ENCODE measurements around the gene NMT1. TPM values are rescaled to one million over a fixed set of nuclear protein-coding genes. Genes with fewer than 3 reads are reported as not detected.

The NMT1 gene
- total RNA-seq, 4 donors from 2014 or later = 58.5 to 79.3 (median 65.1) TPM

DNA sequence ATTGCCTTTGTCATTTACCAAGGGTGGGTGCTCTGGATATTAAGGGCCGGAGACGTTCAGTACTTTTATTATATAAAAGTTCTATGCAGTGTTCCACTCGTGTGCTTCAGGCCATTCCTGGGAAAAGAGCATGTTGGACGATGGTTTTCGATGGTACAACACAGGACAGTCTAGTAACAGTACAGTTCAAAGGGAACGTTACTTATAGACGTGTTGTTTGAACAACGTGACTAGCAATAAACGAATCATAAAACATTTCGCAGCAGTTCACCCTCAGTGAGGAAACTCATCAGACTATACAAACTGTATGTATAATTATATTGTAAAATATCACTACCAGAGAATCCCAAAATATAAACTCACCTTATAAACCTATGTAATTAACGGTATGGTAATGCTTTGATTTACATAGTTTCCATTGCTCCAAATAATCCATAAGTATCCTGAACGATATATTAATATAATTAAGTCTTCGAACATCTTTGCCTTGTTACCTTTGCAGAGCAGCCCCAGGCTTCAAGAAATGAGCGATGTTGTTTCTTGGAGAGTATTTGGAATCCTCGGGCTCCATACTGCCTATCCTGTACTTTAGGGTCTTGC lies 589 bp downstream of the NMT1 start:
- peaks cover 43 to 68% (median 64%) of the 10 kb centered on the region in 4 donors for H3K4me1 ChIP-seq

DNA sequence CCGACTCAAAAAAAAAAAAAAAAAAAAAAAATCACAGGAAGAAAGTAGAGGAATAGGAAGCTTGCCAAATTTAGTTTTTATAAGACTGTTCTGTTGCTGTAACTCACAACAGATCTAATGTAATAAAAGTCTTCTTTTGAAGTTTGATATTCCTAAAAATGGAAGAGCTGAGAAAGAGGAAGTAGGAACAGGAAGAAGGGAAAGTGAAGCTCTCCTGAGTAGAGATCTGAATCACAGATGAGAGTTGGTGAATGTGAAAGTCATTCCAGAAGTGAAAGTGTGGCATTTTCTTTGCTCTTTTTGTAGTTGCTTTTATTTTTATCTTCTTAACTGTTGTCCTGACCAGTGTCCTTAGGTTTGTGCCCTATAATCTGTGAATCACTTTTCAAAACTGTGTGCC lies 2.1 kb downstream of the NMT1 start:
- TF ChIP-seq EP300 (IDR thresholded peaks at IDR 0.05) (no peak), POLR2A (IDR thresholded peaks at IDR 0.05; ENCODE audit: low read depth) (no peak)
- no peak overlapping the region for H3K4me3 ChIP-seq
- H3K27me3 ChIP-seq = no peaks in the 10 kb centered on the region
- intact Hi-C loops (cut with DNase I) = no loop called here
- no peaks in the 10 kb centered on the region for H3K9me3 ChIP-seq
- peak overlapping the region in 1 of 4 donors; percentile 33 for H3K27ac ChIP-seq (replicated peaks in 1 of 4)
- 81% methylated on average over 1 of the region's 1 CpG for WGBS
- H3K4me1 ChIP-seq = peaks cover 46 to 80% (median 72%) of the 10 kb centered on the region in 4 donors
- peaks cover 0 to 6% (median 3%) of the 10 kb centered on the region in 4 donors for H3K36me3 ChIP-seq
- no peak for DNase-seq (ENCODE audit: extremely low spot score)

More for the DNA sequence above, 589 bp downstream of the NMT1 start:
- no peak for DNase-seq (ENCODE audit: extremely low spot score)
- Histone ChIP-seq H3K36me3 (peaks cover 0 to 6% (median 0%) of the 10 kb centered on the region in 4 donors), H3K27ac (replicated peaks in 1 of 4) (peak overlapping the region; percentile 84 to 95 (median 86)), H3K4me3 (peak overlapping the region; percentile 65 to 89 (median 76)), H3K9me3 (no peaks in the 10 kb centered on the region), H3K27me3 (no peaks in the 10 kb centered on the region)
- no peak for TF ChIP-seq EP300 (IDR thresholded peaks at IDR 0.05)
- TF ChIP-seq POLR2A (IDR thresholded peaks at IDR 0.05; ENCODE audit: low read depth) = no peak
- TF ChIP-seq, protein P1, sequence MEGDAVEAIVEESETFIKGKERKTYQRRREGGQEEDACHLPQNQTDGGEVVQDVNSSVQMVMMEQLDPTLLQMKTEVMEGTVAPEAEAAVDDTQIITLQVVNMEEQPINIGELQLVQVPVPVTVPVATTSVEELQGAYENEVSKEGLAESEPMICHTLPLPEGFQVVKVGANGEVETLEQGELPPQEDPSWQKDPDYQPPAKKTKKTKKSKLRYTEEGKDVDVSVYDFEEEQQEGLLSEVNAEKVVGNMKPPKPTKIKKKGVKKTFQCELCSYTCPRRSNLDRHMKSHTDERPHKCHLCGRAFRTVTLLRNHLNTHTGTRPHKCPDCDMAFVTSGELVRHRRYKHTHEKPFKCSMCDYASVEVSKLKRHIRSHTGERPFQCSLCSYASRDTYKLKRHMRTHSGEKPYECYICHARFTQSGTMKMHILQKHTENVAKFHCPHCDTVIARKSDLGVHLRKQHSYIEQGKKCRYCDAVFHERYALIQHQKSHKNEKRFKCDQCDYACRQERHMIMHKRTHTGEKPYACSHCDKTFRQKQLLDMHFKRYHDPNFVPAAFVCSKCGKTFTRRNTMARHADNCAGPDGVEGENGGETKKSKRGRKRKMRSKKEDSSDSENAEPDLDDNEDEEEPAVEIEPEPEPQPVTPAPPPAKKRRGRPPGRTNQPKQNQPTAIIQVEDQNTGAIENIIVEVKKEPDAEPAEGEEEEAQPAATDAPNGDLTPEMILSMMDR (IDR thresholded peaks at IDR 0.05) = no peak
- no peak for TF ChIP-seq POLR2AphosphoS5 (IDR thresholded peaks at IDR 0.05)
- intact Hi-C loops (cut with DNase I) = no loop called here
- 14% methylated on average over 15 of the region's 15 CpGs for WGBS

DNA sequence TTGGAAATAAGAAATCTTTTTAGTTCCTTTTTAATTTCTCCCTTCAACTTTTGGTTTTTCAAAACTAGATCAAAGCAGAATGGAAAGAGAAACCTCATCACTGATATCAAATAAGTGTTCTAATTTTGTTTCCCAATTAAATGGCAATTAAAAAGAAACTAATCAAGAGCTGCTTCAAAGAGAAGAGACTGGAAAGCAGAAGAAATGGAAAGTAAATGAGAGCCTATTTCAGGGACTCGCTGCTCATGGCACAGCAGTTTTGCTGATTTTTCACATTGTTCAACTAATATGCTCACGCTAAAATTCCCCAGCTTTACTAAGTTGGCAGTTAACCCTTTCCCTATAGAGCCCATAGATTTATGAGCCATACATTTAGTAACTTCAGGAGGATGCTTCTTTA lies 6.5 kb downstream of the NMT1 start:
- Histone ChIP-seq H3K27ac (replicated peaks in 1 of 4) (no peak overlapping the region), H3K36me3 (peaks cover 4 to 34% (median 13%) of the 10 kb centered on the region in 4 donors), H3K4me1 (peaks cover 27 to 61% (median 47%) of the 10 kb centered on the region in 4 donors), H3K4me3 (no peak overlapping the region), H3K9me3 (no peaks in the 10 kb centered on the region), H3K27me3 (no peaks in the 10 kb centered on the region)
- intact Hi-C loops (cut with DNase I) = no loop called here
- no peak for DNase-seq (ENCODE audit: extremely low spot score)
- 68% methylated on average over 2 of the region's 2 CpGs for WGBS
- TF ChIP-seq EP300 (IDR thresholded peaks at IDR 0.05) (no peak), POLR2AphosphoS5 (IDR thresholded peaks at IDR 0.05) (no peak)
- TF ChIP-seq, protein P1 (IDR thresholded peaks at IDR 0.05) = no peak

DNA sequence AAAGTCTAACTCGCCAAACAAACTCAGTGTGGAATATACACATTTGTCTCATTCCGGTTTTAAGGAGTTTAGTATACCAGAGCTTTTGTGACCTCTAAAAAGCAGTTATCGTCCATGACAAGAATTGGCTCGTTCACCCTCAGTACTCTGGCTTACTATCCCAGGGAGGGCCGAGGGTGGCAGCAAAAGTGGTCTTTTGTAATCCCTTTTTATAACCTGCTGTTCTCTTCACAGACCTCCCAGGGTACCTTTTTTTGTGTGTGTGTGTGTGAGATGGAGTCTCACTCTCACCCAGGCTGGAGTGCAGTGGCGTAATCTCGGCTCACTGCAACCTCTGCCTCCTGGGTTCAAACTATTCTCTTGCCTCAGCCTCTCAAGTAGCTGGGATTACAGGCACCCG lies 8.9 kb downstream of the NMT1 start:
- 95% methylated on average over 8 of the region's 8 CpGs for WGBS
- DNase-seq (ENCODE audit: extremely low spot score) = no peak
- no peak overlapping the region for H3K27ac ChIP-seq (replicated peaks in 1 of 4)
- no peaks in the 10 kb centered on the region for H3K27me3 ChIP-seq
- H3K9me3 ChIP-seq = no peaks in the 10 kb centered on the region
- TF ChIP-seq, protein P1 (IDR thresholded peaks at IDR 0.05) = no peak
- no peak for TF ChIP-seq EP300 (IDR thresholded peaks at IDR 0.05)
- no peak for TF ChIP-seq POLR2AphosphoS5 (IDR thresholded peaks at IDR 0.05)
- TF ChIP-seq POLR2A (IDR thresholded peaks at IDR 0.05; ENCODE audit: low read depth) = no peak
- no peak overlapping the region for H3K4me3 ChIP-seq
- intact Hi-C loops (cut with DNase I) = no loop called here
- peaks cover 4 to 52% (median 18%) of the 10 kb centered on the region in 4 donors for H3K36me3 ChIP-seq
- H3K4me1 ChIP-seq = peaks cover 20 to 61% (median 44%) of the 10 kb centered on the region in 4 donors

DNA sequence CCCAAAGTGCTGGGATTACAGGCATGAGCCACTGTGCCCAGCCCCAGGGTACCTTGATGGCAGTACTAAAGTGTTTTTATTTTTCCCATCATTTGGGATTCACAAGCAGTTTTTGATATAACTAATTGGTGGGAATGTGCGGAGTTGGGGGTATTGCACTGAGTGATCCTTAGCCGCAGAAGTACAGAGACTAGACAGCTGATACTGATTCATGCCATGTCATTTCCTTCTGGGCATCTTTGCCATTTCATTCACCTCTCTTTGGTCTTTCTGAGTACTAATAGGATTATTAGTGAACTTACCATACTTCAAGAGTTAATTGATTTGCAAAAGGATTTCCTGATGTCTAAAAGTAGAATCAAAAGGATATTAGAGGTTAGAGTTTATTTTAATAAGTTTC lies 9.7 kb downstream of the NMT1 start:
- 96% methylated on average over 2 of the region's 2 CpGs for WGBS
- H3K36me3 ChIP-seq = peaks cover 4 to 57% (median 18%) of the 10 kb centered on the region in 4 donors
- TF ChIP-seq, protein P1 (IDR thresholded peaks at IDR 0.05) = no peak
- TF ChIP-seq EP300 (IDR thresholded peaks at IDR 0.05) = no peak
- TF ChIP-seq POLR2AphosphoS5 (IDR thresholded peaks at IDR 0.05) = no peak
- no peak for TF ChIP-seq POLR2A (IDR thresholded peaks at IDR 0.05; ENCODE audit: low read depth)
- H3K4me3 ChIP-seq = no peak overlapping the region
- peaks cover 20 to 55% (median 37%) of the 10 kb centered on the region in 4 donors for H3K4me1 ChIP-seq
- H3K27me3 ChIP-seq = no peaks in the 10 kb centered on the region
- DNase-seq (ENCODE audit: extremely low spot score) = no peak
- H3K27ac ChIP-seq (replicated peaks in 1 of 4) = no peak overlapping the region
- no peaks in the 10 kb centered on the region for H3K9me3 ChIP-seq
- intact Hi-C loops (cut with DNase I) = no loop called here

Data from esophagus muscularis mucosa (tissue), 4 donors.